Adrenal gland (tissue), 5 donors: ENCODE results near the gene TEX30.

Experiments
- CTCF ChIP-seq, 6 experiments: fragments of 450-650 bp in 4 of 6; fragments of 200-600 bp in 2 of 6; sonication (generic) in 1 of 6; IDR thresholded peaks; 1 replicate in 5 of 6; 2 replicates in 1 of 6; pipeline versions ENCODE4 v1.5.1 to v1.8.0; 2016 to 2021; ENCODE audit warnings: antibody characterized with exemption in 6 of 6, mild to moderate bottlenecking in 2 of 6, moderate library complexity in 1 of 6
- POLR2A ChIP-seq, 2 donors: fragments of 450-650 bp; IDR thresholded peaks; one replicate each; pipeline ENCODE4 v1.6.1; 2017; ENCODE audit warnings: antibody characterized with exemption in 2 of 2, mild to moderate bottlenecking in 2 of 2, moderate library complexity in 1 of 2
- donor health status: DM: no; HTN: no; CAD: no.

GRCh38 chr13:102770435-102770834 lies 3.2 kb downstream of the TEX30 start:
- TF ChIP-seq POLR2A (IDR thresholded peaks at IDR 0.05) (no peak), CTCF (IDR thresholded peaks at IDR 0.05) (no peak)
